AG09319 (cell line): Measurements from ENCODE around the gene TJP2.
A peak's percentile ranks its signal among the peaks of the same experiment; 100 is the strongest.

ENCODE experiments used
- DNase-seq: peaks from one replicate; pipeline ENCODE4 v3.0.0-alpha.2; 2010; ENCODE audit warnings: low read depth; ENCODE audit errors: extremely low read depth
- CTCF ChIP-seq: IDR thresholded peaks from 2 replicates; pipeline ENCODE4 v1.5.1; 2011; ENCODE audit warnings: low read depth, mild to moderate bottlenecking, inconsistent platforms, low read length, moderate library complexity

The TJP2 gene

DNA sequence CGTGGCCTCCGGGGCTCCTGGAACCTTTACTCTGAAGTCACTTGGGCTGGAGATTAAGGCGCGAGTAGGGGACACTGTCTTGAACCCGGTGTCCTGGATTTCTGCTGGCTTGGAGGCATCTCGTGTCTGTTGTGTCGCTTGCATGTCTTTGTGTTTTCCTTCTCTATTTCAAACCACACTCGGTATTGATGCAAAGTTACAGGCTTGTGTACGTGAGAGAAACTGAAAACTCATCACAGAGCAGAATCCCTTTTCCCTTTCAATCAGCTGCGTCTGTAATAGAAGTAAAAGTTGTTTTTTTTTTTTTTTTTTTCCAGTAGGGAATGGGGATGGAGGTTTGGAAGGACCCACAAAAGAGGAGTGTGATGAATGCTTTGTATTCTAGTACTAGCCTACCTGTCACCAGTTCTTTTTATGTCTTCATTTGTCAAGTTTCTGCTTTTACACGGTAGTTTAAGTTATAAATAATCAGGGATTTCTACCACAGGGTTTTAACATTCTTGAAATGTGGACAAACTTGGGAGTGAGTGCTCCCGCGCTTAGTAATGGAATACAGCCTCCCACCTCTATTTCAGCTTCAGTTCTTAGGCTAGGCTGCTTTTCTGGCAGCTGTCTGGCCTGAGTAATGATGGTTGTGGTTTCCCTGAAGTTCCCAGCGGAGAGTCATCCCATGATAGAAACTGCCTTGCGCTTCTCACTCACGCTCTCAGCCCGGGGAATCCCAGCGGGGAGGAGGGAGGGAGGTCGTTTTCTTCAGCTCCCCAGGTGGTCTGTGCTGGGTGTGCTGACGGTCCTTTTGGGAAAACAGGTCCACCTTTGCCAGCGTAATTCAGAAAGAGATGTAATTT lies 763 bp downstream of the TJP2 start:
- no peak for TF ChIP-seq CTCF
- DNase-seq, result peak; percentile 87

DNA sequence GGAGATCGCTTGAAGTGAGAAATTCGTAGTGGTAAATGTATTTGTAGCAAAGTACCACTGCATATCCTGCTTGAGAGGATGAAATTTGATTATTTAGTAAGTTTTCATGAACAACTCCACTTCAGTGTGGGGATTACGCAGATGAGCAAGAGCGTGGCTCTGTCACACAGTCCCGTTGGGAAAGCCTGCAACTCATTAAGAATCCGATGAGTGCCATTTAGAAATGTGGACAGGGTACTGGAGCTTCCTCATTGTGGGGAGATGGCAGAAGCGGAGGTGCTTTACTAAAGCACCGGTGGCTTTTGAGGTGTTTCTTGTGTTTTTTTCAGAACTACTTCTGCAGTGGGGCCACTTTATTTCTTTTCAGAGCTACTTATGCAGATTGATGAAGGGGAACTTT lies 1.4 kb downstream of the TJP2 start:
- TF ChIP-seq CTCF, result no peak
- DNase-seq, result no peak

- TF ChIP-seq CTCF, result no peak
- DNase-seq, result no peak
Measured at GRCh38 chr9:69176471-69177171, 2.5 kb downstream of the TJP2 start.

DNA sequence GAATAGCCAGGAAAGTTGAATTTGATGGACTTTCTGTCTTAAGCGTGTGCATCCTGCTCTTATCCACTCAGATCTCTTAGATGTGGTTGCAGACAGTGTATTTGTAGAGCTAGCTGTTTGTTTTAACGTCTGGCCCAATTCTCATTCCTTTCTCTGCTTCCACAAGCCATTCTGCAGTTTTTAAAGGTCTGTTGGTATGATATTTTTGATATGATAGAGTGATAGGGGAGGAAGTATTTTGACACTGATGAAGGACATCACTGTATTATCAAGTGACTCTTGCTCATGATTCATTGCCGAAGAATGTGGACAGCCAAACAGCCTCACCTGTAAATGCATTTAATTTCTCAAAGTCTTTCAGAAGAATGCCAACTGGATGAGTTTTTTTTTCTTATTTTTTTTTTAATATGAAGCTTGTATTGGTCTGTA lies 4.5 kb downstream of the TJP2 start:
- no peak for DNase-seq
- TF ChIP-seq CTCF, result no peak

GRCh38 chr9:69179037-69179436 lies 5.0 kb downstream of the TJP2 start:
- TF ChIP-seq CTCF, result no peak
- no peak for DNase-seq

GRCh38 chr9:69180200-69180599 lies 6.1 kb downstream of the TJP2 start:
- DNase-seq, result no peak
- no peak for TF ChIP-seq CTCF

- peak; percentile 92 for DNase-seq
- TF ChIP-seq CTCF, result no peak
Measured at GRCh38 chr9:69180670-69181069, 6.6 kb downstream of the TJP2 start.
